BJ (cell line): Measurements from ENCODE around the gene CHRNE. TPM values are rescaled to one million over a fixed set of nuclear protein-coding genes. Genes with fewer than 3 reads are reported as not detected.
"Not testable (repeated sequence)": the region's sequence is repeated elsewhere in the genome, so short reads cannot be mapped to it uniquely, and the experiment has no call there.

ENCODE experiments used
- CTCF ChIA-PET: fragments of 350-600 bp; formaldehyde crosslinking; extraction: SDS; loops from one replicate; lab custom pipeline; 2021; ENCODE audit warnings: antibody characterized with exemption, inconsistent platforms; lab: Yijun Ruan, JAX
- POLR2A ChIA-PET: fragments of 300-600 bp; sonication (Branson Sonifier 250); formaldehyde crosslinking; extraction: SDS; loops from one replicate; lab custom pipeline; 2021; ENCODE audit warnings: antibody characterized with exemption; lab: Charles Lee
- DNase-seq: peaks from one replicate; pipeline ENCODE4 v3.0.0-alpha.2; 2011; ENCODE audit warnings: low read depth
- H3K27me3 ChIP-seq: 2 replicates; pipeline ENCODE4 v1.6.0; 2011; ENCODE audit warnings: low read length; ENCODE audit not compliant: control insufficient read depth, insufficient read depth
- H3K36me3 ChIP-seq: 2 replicates; pipeline ENCODE4 v1.5.1; 2011; ENCODE audit warnings: low read length; ENCODE audit not compliant: control insufficient read depth, insufficient read depth
- H3K4me3 ChIP-seq: 2 replicates; pipeline ENCODE4 v1.5.1; 2011; ENCODE audit warnings: low read depth, mild to moderate bottlenecking, control low read depth, low read length
- polyA plus RNA-seq: library from polyadenylated mRNA; depleted of rRNA; stranded (reverse); fragments of >200 nt; gene quantifications from 2 replicates; pipeline ENCODE4 v1.2.3, GENCODE V29; 2011
- TF ChIP-seq, protein P1 (sequence below): IDR thresholded peaks from 2 replicates; pipeline ENCODE4 v1.5.1; 2011; ENCODE audit warnings: low read depth, mild to moderate bottlenecking, control low read depth, inconsistent platforms, low read length, moderate library complexity; ENCODE audit not compliant: insufficient read depth

The CHRNE gene
- polyA plus RNA-seq, 1 experiment: 0.36 TPM

DNA sequence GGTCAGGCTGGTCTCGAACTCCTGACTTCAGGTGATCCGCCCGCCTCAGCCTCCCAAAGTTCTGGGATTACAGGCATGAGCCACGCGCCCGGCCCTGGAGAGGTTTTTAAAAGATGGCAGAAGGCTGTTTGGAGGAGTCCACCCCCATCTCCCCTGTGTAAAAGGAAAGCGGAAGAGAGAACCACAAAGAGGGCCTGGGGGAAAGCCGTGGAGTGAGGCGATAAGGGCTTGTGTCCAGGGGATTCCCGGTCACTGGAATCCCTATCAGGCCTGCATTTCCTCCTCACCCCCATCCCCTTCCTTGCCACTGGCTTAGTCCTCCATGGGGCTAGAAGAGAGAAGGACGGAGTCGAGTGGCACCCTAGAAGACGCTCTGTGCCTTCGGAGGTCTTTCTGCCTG, 29.1 kb upstream of the CHRNE start, which contains the start of gene GP1BA:
Gene GP1BA (plus strand): TSS at position 315 of the 400 bp plus-strand sequence. CDS start 328 bp downstream, outside the sequence.
- H3K27me3 ChIP-seq: no peaks in the 10 kb centered on the region
- peaks cover 7% of the 10 kb centered on the region for H3K36me3 ChIP-seq
- ChIA-PET CTCF (interaction anchor here (0.8 kb wide), 1 partner anchor 29 kb away, joined by 3 read pairs; the partner anchor contains the start of gene CHRNE), POLR2A (no interaction called here)
- TF ChIP-seq, protein P1, sequence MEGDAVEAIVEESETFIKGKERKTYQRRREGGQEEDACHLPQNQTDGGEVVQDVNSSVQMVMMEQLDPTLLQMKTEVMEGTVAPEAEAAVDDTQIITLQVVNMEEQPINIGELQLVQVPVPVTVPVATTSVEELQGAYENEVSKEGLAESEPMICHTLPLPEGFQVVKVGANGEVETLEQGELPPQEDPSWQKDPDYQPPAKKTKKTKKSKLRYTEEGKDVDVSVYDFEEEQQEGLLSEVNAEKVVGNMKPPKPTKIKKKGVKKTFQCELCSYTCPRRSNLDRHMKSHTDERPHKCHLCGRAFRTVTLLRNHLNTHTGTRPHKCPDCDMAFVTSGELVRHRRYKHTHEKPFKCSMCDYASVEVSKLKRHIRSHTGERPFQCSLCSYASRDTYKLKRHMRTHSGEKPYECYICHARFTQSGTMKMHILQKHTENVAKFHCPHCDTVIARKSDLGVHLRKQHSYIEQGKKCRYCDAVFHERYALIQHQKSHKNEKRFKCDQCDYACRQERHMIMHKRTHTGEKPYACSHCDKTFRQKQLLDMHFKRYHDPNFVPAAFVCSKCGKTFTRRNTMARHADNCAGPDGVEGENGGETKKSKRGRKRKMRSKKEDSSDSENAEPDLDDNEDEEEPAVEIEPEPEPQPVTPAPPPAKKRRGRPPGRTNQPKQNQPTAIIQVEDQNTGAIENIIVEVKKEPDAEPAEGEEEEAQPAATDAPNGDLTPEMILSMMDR: no peak
- H3K4me3 ChIP-seq: no peak within 1 kb of the TSS
- DNase-seq: no peak

DNA sequence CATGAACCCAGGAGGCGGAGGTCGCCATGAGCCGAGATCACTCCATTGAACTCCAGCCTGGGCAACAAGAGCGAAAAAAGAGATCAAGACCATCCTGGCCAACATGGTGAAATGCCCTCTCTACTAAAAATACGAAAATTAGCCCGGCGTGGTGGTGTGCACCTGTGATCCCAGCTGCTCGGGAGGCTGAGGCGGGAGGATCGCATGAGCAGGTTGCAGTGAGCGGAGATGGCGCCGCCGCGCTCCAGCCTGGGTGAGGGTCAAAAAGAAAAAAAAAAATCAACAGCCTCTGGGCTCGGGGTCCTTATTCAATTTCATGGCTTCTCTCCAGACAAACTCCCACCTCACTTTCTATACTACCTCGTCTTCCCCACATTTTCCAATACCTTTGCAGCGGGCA, 26.0 kb upstream of the CHRNE start:
- Histone ChIP-seq H3K4me3 (no peak overlapping the region), H3K27me3 (no peaks in the 10 kb centered on the region), H3K36me3 (no peaks in the 10 kb centered on the region)
- TF ChIP-seq, protein P1: no peak
- ChIA-PET POLR2A (no interaction called here), CTCF (interaction anchor here (1.0 kb wide), 1 partner anchor 134 kb away, joined by 3 read pairs; no protein-coding TSS in a partner anchor)
- no peak for DNase-seq

DNA sequence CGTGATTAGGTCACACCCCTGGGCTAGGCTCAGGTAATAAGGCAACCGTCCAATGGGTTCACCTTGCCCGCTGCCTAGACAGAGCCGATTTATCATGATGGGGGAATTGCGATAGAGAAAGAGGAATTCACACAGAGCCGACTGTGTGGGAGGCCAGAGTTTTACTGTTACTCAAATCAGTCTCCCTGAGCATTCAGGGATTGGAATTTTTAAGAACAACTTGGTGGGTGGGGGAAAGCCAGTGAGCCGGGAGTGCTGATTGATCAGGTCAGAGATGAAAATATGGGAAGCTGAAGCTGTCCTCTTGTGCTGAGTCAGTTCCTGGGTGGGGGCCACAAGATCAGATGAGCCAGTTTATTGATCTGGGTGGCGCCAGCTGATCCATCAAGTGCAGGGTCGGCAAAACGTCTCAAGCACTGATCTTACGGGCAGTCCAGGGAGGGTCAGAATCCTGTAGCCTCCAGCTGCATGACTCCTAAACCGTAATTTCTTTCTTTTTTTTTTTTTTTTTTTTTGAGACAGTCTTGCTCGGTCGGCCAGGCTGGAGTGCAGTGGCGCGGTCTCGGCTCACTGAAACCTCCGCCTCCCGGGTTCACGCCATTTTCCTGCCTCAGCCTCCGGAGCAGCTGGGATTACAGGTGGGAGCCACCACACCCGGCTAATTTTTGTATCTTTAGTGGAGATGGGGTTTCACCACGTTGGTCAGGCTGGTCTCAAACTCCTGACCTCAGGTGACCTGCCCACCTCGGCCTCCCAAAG, 23.9 kb upstream of the CHRNE start:
- POLR2A ChIA-PET, H3K27me3 ChIP-seq, DNase-seq, H3K36me3 ChIP-seq, H3K4me3 ChIP-seq: not testable (repeated sequence)
- CTCF ChIA-PET: interaction anchor here (0.8 to 4.0 kb wide), 4 partner anchors 9 to 136 kb away, joined by 3 to 14 read pairs (median 4); no protein-coding TSS in a partner anchor

DNA sequence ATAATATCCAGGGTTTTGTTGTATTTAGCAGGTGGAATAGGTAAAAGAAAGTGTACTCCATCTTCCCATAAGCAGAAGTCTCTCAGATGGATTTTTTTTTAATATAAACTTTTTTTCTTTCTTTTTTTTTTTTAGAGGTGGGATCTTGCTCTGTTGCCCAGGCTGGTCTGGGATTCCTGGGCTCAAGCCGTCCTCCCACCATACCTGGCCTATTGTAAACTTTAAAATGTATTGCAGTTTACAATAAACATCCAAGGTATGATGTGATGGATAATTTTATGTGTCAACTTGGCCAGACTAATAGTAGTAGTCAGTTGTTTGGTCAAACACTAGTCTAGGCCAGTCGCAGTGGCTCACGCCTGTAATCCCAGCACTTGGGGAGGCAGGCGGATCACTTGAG, 18.4 kb upstream of the CHRNE start:
- Histone ChIP-seq H3K27me3 (no peaks in the 10 kb centered on the region), H3K4me3 (no peak overlapping the region), H3K36me3 (no peaks in the 10 kb centered on the region)
- DNase-seq: no peak
- POLR2A ChIA-PET: no interaction called here
- TF ChIP-seq, protein P1: no peak
- CTCF ChIA-PET: interaction anchor here (1.8 to 2.0 kb wide), 2 partner anchors 12 to 141 kb away, joined by 6 to 13 read pairs; no protein-coding TSS in a partner anchor

DNA sequence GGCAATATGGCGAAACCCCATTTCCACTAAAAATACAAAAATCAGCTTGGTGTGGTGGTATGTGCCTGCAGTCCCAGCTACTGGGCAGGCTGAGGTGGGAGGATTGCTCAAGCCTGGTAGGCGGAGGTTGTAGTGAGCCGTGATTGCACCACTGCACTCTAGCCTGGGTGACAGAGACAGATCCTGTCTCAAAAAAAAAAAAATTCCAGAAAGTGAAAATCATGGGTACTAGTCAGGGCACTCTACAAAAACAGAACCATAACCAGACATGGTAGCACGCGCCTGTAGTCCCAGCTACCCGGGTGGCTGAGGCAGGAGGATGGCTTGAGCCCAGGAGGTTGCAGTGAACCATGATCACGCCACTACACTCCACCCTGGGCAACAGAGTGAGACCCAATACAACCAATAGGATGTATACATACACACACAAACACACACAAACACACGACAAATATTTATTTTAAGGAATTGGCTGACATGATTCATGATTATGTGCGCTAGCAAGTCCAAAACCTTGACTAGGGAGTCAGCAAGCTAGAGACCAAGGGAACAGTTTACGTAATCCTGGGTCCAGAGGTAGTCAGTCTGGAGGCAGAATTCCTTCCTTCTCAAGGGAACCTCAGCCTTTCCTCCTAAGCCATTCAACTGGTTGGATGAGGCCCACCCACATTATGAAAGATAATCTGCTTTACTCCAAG, 17.6 kb upstream of the CHRNE start:
- H3K27me3 ChIP-seq: no peaks in the 10 kb centered on the region
- H3K36me3 ChIP-seq: no peaks in the 10 kb centered on the region
- ChIA-PET POLR2A (no interaction called here), CTCF (interaction anchor here (0.6 to 2.0 kb wide), 8 partner anchors 9 to 142 kb away, joined by 3 to 13 read pairs (median 4); partner anchors contain the start of gene C17orf107)
- H3K4me3 ChIP-seq: no peak overlapping the region
- TF ChIP-seq, protein P1: no peak
- no peak for DNase-seq
